Globus pallidus (tissue), 1 donor: ENCODE results near the gene SERINC5.
"Not testable (repeated sequence)": the region's sequence is repeated elsewhere in the genome, so short reads cannot be mapped to it uniquely, and the experiment has no call there.

Experiments used
- DNase-seq: peaks from one replicate; pipeline ENCODE4 v3.0.0-alpha.2; 2015; ENCODE audit warnings: low spot score

SERINC5 gene

DNA sequence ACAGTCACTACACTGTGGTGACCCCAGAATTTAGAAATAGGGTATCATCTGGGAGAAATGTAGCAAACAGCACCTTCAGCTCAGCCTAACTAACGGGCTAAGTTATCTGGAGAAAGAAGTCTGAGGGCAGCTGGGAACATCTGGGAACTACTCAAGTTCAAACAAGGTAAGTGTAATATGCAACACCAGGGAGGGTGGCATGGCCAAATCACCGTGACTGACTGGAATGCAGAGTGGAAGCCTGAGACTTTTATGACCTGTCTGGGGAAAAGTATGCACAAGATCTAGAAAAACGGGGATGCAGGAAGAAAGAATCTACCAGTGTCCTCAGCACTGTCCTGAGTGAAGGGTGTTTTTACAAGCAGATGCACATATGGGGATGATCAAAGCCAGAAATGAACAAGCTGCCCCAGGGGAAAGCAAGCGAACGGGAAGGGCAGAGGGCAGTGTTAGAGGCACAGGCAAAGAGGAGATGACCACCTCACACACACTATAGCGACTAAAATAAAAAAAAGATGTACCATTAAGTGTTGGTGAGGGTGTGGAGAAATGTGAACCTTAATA, 59.9 kb downstream of the SERINC5 start:
- DNase-seq, result no peak

DNA sequence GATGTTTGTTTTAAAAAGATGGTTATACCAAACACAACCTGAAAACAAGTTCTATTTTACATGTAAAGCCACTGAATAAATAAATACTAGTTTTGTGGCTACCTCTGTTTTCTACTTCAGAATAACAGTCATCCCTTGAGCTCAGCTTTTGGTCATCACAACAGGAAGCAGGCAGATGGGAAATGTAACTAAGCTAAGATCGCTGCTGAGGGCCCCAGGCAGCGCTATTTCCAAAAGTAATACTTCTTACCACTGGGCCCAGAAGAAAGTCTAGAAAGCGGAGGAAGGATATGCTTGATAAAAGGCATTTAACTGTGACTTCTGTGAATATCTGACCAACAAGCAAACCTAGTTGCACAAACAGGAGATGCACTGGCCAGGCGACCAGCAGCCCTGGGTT, 61.4 kb downstream of the SERINC5 start:
- DNase-seq, result no peak

DNA sequence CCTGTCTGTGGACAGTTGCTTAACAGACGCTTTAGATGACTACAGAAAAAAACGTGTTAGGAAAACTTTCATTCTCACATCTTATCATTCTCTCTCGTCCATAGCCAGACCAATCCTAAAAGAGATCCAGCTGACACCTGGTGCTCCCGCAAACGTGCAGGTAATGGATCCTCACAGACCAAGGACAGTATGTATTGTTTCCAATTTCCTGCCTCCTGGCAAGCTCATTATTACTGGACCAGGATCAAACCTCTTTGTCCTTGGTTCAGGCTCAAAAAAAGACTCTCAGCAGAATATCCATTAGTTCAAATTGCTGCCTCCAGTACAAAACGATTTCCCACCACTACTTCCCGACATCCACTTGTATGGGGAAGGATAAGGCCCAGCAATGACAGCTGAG, 62.4 kb downstream of the SERINC5 start:
- no peak for DNase-seq

DNA sequence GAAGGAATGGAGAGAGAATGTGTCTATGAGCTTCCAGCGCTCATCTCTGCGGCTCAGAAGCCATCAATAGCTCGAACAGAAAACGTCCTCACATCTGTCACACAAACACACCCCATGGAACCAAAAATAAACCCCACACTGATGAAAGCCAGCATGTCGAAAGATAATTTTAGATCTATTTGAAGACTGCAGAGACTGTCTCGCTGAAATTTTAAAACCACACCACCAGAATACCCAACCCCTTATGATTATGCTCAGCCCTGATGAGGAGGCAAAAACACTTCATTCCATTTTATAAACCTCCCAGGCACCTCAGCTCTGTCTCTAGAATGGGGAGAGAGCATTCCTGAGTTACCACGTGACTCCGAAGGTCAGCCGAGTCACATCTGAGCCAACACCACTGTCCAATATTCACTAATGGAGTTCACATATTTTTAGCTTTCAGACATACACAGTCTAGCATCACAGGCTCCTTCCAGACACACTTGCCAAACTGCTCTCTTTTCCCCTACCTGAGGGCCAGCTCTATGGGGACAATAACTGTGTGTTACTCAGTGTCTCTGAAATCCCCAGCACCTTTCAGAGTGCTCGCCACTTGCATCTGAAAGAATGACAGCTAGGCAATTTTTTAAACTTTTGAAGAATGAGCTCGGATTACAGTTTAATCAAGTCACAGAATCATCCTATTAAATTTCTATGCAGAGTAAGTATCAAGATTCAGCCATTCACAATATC, 63.2 kb downstream of the SERINC5 start:
- DNase-seq, result no peak

DNA sequence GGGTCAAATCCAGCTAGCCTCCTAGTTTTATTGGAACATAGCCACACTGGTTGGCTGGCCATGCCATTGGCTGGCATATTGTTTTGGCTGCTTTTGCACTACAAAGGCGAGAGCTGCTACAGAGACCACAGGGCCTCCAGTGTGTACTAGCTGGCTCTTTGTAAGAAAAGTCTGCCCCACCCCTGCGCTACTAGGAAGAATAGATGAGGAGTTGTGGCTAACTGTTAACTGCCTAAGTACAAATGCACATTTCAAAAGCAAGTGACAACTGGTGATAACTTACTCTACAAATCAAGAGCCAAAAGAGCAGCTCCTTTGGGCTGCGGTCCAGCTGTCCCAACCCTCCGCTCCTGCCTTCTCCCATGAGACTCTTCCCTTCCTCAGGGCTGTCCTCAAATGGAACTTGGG, 63.9 kb downstream of the SERINC5 start:
- DNase-seq, result peak; percentile 89

DNA sequence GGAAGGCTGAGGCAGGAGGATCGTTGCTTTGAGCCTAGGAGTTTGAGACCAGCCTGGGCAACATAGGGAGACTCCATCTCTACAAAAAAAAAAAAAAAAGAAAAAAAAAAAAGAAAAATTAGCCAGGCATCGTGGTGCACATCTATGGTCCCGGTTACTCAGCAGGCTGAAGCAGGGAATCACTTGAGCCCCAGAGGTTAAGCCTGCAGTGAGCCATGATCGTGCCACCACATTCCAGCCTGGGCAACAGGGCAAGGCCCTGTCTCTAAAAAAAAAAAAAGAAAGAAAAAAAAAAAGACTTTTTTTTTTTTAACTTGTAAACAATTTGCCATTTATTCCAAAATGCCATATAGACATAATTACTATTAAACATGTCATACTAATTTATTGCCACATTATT, 64.5 kb downstream of the SERINC5 start:
- DNase-seq, result no peak

DNA sequence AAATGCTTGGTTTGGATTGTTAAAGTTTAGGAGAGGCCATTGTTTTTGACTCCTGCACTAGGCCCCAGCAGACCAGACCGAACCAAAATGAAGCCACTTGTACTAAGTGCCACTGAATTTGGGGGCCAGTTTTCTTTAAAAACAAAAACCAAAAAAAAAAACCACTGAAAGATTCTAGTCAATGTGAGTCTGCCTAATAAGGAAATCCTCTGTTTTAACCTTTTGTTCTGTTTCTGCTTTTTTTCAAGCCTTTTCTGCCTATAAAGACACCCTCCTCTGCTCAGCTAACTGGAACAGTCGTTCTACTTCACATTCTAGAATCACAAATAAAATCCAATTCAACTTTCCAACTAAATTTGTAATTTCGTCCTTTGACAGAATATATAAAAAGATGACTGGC, 64.9 kb downstream of the SERINC5 start:
- no peak for DNase-seq

DNA sequence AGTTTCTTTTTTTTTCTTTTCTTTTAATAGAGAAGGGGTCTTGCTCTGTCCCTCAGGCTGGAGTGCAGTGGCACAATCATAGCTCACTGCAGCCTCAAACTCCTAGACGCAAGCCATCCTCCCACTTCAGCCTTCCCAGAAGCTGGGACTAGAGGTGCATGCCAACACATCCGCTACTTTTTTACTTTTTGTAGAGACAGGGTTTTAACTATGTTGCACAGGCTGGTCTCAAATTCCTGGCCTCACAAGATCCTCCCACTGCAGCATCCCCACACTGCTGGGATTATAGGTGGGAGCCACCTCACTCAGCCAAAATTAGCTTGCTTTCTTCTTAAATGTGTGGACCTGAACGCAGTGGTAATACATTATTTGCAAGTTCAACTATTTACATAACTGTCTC, 66.1 kb downstream of the SERINC5 start:
- no peak for DNase-seq

DNA sequence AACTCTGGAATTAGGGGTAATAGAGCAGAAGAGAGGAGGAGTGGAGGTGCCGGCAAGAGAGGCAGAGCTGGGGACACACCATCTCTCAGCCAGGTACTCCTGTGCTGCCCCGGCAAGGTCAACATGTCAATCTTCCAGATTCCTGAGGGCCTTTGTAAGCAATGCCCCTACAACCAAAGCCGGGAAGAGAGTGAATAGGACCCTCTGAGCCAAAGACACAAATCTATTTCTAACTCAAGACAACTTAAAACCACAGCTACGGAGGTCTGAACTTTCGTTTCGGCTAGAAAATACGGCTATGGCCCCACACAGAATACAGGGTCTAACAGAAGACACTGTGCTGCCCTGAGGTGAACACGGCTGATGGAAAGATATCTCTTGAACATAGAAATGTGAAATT, 66.6 kb downstream of the SERINC5 start:
- DNase-seq, result no peak

DNA sequence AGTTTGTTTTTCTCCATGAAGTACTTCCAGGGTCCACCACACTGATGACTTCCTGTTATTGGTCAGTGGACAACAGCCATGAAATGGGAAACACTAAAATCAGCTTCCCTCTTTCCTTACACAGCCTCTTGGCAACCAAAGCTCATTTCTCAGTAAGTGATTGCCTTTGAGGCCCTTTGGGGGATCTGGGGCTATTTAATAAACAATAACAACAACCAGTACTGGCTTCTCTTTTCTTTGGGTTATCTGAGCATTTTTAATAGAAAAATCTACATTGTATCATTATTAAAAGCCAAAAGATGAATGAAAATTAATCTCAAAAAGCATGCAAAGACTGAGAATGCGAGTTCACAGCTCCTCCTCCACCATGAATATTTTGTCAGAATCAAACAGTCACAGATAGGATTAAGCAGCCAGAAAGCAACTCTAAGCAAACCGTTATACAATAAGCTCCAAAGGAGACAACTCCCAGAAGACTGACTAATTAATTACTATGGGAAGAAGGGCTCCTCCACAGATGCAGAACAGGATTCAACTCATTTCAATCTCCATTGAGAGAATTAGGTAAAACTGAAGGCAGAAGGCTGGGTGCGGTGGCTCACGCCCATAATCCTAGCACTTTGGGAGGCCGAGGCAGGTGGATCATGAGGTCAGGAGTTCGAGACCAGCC, 68.3 kb downstream of the SERINC5 start:
- no peak for DNase-seq

DNA sequence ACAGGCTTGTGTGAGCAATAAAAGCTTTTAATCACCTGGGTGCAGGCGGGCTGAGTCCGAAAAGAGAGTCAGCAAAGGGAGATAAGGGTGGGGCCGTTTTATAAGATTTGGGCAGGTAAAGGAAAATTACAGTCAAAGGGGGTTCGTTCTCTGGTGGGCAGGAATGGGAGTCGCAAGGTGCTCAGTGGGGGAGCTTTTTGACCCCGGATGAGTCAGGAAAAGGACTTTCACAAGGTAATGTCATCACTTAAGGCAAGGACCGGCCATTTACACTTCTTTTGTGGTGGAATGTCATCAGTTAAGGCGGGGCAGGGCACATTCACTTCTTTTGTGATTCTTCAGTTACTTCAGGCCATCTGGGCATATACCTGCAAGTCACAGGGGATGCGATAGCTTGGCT, 70.3 kb downstream of the SERINC5 start:
- DNase-seq, result not testable (repeated sequence)

DNA sequence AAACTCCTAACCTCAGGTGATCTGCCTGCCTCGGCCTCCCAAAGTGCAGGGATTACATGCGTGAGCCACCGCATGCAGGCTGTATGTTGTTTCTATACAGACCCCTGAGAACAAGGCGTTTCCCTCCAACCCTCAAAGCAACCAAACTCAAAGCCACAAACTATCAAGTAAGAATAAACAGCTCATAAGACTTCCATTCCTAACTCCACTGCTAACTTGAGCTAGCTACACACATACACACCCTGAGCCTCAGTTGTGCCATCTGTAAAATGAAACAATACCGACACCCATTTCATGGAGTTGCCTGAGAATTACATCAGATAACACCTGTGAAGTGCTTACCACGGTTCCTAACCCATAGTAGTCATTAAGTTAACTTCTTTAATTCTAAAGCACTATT, 70.8 kb downstream of the SERINC5 start:
- no peak for DNase-seq

DNA sequence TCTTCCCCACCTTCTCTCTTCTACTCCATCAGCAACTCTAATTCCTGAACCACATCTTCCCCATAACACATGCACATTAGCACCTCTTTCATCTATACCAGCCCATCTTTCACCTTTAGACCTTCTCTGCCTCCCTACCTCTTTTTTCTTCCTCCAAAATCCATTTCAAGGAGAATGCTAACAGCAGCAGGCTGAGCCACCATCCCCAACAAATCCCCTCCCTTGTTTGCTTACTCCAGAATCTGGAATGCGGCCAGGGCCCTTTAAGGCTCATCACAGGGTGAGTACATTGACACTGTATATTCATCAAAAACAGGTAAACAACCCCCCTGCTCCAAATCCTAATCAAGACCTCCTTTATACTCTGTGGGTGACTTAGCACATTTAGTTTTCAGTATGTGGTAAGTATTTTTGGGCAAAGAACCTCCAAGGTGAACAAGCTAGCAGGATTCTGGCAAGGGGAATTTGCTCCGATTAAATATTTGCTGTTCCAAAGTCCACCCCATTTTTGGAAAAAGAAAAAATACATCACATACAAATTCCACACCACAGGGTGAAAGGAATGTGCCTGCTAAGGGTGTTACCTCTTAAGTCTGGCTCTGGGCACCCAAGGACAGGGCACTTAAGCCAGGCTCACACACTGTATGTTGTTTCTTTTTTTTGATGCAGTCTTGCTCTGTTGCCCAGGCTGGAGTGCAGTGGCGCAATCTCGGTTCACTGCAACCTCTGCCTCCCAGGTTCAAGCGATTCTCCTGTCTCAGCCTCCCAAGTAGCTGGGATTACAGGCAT, 71.4 kb downstream of the SERINC5 start:
- DNase-seq, result no peak

DNA sequence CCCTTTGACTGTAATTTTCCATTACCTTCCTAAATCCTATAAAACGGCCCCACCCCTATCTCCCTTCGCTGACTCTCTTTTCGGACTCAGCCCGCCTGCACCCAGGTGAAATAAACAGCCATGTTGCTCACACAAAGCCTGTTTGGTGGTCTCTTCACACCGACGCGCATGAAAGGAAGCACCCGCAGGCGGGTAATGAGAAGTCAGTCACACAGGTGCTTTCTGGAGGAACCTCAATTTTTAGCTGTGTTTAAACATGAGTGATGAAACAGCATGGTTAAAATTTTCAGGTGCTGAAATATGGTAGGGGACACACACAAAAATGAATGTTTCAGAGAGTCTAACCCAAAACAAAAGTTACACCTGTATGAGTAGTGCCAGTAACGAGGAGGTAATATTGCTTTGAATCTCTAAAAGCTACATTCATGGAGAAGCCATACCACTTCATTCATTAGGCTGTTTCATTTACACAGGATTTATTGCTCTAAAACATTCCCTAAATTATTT, 72.1 kb downstream of the SERINC5 start:
- DNase-seq, result not testable (repeated sequence)

DNA sequence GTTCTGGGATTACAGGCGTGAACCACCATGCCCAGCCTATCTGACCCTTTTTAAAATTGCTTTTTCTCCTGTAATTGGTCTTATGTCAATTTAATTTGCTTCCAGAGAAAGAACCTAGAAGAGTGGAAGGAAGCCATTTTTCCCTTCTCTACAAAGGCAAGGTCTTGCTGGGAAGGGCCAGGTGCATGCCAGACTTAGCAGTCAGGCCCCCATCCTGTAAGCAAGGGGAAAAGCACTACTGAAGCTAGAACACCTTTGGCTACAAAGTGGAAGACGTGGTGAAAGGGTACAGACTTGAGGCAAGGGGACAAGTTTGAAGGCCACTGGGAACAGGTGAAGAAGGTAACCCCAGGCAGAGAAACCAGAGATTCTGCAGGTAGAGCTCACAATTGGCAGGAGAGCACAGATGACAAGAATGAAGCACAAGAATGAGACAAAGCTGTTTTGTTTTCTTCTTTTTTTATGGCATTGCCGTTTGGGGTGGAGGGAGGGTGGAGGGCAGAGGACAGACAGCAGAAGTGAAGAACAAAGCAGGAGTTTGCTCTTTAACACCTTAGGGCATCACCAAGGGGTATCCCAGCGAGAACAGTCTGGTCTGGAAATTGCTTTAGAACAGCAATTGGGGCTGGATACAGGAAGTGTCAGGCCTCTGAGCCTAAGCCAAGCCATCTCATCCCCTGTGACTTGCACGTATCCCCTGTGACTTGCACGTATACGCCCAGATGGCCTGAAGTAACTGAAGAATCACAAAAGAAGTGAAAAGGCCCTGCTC, 72.9 kb downstream of the SERINC5 start:
- no peak for DNase-seq

DNA sequence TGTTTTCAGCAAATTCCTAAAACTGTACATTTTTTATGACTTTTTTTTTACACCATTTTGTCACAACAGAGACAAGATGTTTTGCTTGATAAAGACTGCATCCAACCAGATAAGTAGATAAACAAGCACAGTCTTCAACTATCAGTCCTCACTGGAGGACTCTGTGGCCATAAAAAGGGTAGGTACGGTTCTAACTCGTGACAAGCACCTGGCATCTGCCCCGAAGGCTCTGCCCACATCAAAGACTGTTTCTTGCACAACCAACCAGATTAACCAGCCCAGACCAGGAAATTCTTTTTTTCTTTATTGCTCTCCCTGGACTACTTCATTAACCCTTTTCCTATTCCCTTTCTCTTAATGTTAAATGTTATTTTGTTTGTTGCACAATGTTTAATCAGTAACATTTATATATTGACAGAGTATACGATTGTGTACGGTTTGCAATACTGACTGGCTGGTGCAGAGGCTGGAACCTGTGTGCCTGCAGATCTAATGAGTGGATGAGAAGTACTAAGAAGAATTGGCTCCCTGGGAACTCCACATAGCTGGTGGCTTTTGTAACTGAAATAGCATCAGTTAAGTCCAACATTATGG, 74.1 kb downstream of the SERINC5 start:
- no peak for DNase-seq

DNA sequence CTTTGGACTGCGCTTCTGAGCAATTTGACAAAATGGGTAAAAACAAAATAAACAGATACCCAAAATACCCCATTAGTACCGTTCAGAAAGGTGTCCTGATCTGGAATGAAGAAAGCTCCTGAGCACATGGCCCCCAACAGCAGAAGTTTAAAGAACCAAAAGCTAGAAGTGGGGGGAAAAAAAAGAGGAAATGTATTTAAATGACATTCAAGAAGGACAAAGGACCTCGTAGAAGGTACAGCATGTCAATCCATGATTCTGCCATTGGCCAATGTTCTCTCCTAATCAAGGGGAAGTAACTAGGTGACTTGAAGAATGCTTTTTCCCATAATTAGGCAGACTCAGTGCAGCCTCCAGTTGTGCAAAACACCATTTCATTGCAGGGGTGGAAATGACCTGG, 78.6 kb downstream of the SERINC5 start:
- no peak for DNase-seq

DNA sequence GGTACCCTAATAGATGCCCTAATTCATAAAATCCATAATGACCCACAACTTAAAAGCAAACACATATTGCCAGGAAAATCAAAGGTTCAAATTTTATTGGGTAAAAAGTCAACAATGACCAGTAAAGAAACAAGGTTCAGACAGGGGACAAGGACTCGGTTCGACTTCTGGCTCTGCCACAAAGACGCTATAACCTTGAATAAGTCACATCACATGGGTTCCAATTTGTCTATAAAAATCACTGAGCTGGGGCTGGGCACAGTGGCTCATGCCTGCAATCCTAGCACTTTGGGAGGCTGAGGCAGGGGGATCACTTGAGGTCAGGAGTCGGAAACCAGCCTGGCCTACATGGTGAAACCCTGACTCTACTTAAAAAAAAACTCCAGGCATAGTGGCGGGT, 80.5 kb downstream of the SERINC5 start:
- DNase-seq, result no peak

DNA sequence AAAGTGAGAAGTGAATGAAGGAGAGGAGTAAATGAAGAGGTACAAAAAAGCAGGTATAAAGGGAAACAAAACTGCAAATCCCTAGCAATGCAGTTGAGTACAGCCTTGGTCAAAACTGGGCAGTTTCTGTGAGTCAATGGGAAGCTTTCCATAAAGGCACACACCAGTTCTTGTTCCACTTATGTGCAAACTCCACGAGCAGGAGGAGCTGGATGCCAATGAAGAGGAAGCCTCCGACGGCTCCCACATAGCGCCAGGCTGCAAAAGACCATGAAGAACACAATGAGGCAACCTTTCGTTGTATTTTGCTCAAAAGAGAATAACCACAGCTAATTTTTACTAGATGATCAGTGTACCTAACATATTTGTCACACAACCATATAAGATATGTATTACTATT, 81.1 kb downstream of the SERINC5 start:
- no peak for DNase-seq

DNA sequence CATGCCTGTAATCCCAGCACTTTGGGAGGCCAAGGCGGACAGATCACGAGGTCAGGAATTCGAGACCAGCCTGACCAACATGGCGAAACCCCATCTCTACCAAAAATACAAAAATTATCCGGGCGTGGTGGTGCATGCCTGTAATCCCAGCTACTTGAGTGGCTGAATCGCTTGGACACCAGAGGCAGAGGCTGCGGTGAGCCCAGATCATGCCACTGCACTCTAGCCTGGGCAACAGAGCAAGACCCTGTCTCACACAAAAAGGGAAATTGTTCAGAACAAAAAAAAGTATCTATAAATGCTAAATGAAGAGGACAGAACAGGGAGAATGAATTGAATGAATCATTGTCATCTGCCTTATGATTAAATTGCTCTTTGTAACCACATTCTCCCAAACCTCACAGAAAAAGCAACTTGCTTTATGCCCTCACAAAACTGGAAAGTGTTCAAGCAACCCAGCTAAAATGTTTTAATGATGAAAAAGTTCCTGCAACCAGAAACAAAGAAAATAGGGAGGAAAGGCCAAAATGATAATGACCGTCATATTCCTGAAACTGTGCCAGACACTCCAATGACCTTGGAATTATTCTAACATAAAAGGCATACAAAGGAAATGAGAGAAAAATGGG, 83.7 kb downstream of the SERINC5 start:
- no peak for DNase-seq

DNA sequence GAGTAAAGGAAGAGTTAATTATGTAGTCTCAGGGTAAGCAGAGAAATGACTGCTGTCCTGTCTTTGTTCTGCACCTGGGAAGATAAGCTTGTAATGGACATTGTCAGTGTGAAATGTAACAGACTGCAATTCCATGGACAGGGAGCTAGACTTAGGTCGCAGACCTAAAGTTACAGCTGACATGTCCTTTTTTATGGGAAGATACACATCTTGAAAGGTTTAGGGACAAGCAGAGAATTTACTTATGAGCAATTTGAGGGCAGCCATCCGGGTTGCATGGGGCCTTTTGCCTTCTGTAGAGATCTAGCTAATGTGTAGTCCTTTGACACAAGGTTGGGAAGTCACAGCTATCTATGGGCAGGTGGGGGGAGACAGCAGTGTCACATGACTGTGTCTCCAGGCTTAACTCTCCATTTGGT, 85.7 kb downstream of the SERINC5 start:
- no peak for DNase-seq
